Nucleus accumbens (tissue), 56 donors: ENCODE measurements around the gene ADI1.
A peak's percentile ranks its signal among the peaks of the same experiment; 100 is the strongest.
"Not testable (repeated sequence)": the region's sequence is repeated elsewhere in the genome, so short reads cannot be mapped to it uniquely, and the experiment has no call there.

Experiments used
- DNase-seq, 56 donors: peaks; one replicate each; lab custom pipeline; 2025; lab: John Stamatoyannopoulos, UW

Gene ADI1

DNA sequence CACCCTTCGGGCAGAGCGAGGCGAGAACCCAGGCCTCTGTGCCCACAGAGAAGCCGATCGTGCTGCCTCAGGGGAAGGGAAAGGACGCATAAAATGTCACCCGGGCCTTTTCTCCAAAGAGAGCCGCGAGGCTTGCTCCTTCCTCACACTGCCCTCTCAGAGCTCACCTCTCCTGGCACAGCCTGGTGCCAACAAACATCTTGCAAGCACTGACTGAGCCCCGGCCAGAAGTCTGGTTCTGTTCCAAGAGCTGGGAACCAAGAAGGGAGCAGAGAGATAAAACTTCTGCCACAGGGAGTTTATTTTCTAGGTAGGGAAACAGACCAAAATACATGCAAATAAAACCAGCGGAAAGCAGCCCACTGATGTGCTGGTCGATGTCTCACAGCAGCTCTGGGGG is 13.6 kb upstream of the ADI1 start:
- DNase-seq: no peak

DNA sequence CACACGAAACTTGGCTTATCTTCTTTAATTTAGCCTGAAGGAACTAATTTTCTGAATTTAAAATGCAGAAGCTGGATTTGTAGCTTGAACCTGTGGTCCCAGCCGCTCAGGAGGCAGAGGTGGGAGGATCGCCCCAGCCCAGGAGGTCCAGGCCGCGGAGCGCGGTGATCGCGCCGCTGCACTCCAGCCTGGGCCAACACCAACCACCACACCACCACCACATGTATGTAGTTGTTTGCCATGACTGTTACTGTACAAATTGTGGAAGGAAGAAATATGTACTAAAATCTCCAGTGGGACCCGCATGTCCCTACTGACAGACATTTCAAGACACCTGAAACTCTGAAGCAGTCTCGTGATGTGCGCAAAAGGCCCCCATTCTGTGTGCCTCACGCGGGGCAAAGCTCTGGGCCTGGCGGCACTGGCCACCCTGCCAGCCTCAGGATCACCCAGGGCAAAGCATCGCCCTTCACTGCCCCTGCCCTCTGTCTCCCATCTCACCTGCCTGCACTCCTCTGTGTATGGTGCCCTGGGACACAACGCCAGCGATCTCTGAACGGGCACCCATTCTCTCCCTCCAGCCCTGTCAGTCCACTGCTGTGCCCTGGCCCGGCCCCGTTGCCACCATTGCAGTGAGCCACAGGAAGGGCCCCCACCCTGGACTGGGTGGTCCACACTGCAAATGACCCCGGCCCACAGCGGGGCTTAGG is 10.1 kb upstream of the ADI1 start:
- no peak for DNase-seq

DNA sequence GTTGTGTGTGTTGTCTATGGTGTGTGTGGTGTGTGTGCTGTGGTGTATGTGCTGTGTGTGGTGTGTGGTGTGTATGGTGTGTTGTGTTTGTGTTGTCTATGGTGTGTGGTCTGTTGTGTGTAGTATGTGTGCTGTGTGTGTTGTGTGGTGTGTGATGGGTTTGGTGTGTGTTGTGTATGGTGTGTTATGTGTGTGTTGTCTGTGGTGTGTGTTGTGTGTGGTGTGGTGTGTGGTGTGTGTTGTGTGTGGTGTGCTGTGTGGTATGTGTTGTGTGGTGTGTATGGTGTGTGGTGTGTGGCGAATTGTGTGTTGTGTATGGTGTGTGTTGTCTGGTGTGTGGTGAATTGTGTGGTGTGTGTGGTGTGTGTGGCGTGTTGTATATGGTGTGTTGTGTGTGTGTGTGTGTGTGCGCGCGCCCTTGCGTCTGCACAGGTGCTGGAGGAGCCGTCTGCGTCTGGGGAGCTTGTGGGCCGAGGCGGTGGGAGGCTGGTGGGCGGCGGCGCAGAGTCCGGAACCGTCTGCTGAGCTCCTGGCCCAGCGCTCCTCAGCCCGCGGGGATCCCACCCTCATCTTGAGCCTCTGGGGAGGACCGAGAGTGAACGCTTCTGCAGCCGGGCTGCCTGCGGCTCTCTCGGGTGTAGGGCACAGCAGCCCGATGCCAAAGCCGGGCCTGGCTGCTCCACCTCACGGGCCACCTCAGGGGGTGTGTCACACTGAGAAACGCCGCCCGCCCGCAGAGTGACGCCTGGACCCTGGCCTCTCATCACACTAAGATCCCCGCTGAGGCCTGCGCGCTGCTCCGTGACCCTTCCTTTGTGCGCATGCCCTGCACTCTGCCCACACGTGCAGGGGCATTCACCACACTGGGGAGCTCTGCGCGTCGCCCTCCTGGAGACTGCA is 8.8 kb upstream of the ADI1 start:
- DNase-seq: no peak

DNA sequence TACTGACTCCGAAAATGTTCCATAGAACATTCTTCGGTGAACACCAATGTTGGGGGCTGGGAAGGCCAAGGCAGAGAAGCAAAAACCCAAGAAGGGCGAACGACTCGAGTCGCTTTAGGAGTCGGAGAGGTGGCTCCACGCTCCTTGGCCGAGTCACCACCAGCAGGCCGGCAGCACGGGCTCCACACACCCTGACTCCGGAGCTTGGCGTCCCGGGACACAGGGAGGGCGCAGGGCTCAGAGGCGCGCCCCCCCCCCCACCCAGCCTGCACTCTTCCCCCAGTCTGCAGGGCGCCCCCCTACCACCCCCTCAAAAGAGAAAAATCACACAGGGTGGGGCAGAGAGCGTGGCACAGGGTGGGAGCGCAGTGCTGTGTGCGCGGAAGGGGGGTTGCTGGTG is 7.5 kb upstream of the ADI1 start:
- no peak for DNase-seq

DNA sequence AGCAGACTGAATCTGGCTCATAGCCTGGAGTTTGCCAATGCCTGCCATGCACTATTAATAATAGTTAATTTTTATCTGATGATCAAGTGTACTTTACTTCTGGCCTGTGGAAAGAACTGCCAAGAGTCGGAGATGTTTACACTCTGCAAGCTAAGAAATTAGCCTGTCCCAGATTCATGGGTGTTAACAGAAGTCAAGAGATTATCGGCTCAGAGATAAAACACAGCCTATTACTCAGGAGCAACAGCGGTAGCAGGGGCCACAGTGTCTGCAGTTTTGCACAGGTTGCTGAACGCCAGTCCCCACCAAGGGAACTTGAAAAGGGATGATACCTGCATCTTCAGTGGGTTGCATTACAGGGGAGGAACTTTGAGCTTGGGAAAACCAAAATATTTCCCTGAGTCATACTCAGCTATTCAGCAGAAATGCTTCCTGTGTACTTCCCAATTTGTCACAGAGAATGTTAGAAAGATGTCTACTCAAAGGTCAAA is 4.3 kb upstream of the ADI1 start:
- DNase-seq: no peak

DNA sequence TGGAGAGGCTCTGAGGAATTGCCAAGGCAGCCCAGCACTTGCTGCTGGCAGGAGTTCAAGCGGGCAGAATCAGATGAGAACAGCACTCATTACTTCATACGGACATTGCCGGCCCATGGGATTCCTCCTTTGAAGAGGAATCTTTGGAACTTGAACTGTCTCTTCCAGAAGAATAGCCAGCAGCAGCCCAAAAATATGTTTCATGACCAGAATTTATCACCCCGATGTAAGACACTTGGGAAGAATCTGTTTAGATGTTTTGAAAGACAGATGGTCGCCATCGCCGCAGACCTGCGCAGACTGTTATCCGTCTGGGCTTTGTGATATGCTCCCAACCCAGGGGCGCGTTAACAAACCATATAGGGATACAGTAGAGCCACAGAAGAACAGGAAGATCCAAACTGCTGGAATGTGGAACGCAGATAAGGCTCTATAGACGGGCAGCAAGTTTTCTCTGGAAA is 3.7 kb upstream of the ADI1 start:
- DNase-seq: peak in 1 of 56 donors; percentile 12

DNA sequence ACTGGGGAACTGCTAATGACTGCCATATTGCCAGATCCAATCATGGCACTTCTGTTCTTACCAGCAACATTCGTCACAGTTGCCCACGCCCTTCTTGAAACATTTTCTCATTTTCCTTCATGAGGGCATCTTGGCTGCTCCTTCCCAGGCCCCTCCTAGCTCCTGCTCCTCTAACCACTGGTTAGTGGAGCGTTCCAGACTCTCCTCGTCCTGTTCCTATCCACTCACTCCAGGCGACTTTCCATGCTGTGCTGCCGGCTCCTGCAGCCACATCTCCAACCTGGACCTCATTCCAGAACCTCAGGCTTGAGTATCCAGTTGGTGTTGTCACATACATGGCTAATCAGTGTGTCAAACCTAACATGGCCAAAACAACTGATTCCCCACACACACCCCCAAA is 1.3 kb upstream of the ADI1 start:
- DNase-seq: no peak

DNA sequence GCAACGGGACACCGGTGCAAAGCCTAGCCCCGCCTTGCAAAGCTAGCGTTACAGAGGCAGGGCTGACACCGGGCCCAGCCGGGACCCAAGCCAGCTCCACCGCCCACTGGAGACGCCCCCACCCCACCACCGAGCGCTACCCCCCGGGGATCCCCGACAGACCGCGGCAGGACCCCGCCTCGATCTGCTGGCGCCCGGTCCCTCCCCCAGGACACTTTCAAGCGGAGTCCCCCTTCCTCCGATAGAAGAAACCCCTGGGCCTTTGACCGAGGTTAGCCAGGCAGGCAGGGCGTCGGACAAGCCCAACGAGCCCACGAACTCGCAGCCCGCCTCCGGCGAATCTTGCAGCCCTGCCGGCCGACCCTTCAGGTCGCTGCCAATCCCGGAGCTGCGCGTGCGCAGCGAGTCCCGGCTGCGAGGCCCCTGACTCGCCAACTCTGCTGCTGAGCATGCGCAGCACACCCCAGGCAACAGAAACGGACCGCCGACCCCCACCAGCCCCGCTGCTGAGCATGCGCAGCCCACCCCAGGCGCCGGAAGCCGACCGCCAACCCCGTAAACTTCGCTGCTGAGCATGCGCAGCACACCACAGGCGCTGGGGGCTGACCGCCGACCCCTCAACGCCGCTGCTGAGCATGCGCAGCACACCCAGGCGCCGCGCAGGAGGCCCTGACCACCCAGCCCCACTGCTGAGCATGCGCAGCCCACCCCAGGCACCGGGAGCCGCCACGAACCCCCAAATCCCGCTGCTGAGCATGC is 656 bp downstream of the ADI1 start:
- DNase-seq: peak; percentile 22 to 99 (median 95)

DNA sequence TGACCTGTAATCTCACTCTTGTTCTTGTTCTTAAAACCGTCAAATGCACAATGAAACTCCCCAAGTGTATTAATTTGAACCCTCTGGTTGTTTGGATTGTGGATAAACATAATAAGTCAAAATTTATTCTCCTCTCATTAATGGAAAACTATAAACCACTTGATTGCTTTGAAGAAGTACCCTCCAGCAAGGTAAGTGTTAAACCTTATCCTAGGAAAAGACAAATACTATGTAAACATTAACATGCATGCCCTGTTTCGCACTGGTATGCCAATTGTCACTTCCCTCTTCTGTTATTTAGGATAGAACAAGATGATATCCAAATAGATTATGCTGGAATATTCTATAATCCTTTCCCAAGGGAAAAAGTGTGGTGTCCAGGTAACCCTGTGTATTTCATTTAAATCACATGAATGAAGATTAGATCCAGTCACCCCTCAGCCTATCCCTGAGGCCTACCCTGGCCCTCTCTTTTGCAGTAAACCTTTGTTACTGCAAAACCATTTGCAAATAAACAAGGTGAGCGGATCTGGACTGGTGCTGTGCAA is 1.3 kb downstream of the ADI1 start:
- no peak for DNase-seq

DNA sequence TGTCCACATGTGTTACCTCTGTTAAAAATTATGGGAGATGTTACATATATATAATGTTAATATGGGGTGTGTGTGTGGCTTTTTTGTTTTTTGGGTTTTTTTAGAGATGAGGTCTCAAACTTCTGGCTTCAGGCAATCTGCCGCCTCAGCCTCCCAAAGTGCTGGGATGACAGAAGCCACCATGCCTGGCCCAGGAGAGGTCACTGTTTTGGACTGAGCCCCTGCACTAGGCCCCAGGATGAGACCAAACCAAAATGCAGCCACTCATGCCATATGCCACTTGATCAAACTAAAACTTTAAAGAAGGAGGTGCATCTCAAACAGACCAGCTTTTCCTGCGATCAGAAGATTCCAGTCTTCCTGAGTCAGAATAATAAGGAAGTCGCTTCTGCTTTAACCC is 2.5 kb downstream of the ADI1 start:
- no peak for DNase-seq

DNA sequence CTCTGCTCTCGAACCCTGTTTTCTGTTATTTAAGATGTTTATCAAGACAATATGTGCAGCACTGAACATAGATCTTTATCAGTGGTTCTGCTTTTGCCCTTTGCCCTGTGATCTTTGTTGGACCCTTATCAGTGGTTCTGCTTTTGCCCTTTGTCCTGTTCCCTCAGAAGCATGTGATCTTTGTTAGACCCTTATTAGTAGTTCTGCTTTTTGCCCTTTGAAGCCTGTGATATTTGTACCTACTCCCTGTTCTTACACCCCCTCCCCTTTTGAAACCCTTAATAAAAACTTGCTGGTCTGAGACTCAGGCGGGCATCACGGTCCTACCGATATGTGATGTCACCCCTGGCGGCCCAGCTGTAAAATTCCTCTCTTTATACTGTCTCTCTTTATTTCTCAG is 3.9 kb downstream of the ADI1 start:
- not testable (repeated sequence) for DNase-seq

DNA sequence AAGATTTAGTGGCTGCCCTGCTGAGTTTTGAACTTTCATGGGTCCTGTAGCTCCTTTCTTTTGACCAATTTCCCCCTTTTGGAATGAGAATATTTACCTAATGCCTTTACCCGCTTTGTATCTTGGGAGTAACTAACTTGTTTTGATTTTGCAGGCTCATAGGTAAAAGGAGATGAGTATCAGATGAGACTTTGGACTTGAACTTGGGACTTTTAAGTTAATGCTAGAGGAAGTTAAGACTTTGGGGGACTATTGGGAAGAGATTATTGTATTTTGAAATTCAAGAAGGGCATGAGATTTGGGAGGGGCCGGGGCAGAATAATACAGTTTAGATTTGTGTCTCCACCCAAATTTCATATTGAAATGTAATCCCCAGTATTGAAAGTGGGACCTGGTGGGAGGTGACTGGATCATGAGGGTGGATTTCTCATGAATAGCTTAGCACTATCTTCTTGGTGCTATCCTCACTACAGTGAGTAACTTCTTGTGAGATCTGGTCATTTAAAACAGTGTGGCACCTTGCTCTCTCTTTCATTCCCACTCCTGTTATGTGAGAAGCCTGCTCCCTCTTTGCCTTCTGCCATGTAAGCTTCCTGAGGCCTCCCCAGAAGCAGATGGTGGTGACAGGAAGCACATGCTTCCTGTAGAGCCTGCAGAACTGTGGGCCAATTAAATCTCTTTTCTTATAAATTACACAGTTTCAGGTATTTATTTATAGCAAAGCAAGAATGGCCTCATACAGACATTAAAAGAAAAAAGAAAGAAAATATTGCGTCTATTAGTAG is 6.1 kb downstream of the ADI1 start:
- no peak for DNase-seq

DNA sequence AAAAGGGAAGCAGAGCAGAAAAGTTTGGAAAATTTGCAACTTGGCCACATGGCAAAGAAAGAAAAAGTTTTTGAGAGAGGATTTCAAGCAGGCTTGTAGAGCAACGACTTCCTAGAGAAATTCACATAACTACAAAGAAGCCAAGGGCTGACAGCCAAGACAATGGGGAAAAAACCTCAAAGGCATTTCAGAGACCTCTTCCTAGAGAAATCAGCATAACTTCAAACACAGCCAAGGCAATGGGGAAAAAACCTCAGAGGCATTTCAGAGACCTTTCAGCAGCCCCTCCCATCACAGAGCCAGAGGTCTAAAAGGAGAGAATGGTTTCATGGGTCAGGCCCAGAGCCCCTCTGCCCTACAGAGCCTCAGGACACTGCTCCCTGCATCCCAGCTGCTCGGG is 7.2 kb downstream of the ADI1 start:
- DNase-seq: no peak

DNA sequence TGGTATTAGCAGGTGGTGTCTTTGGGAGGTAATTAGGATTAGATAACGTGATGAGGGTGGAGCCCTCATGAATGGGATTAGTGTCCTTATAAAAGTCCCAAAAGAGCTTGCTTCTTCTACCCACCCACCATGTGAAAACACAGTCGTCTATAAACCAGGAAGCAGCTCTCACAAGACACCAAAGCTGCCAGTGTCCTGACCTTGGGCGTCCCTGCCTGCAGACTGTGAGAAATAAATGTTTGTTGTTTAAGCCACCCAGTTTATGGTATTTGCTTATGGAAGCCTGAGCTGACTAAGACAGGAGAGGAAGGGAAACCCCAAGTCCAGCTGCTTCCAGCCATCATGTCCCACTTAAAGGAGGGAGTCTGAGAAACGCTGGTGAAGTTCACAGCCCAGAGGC is 13.6 kb downstream of the ADI1 start:
- DNase-seq: no peak

DNA sequence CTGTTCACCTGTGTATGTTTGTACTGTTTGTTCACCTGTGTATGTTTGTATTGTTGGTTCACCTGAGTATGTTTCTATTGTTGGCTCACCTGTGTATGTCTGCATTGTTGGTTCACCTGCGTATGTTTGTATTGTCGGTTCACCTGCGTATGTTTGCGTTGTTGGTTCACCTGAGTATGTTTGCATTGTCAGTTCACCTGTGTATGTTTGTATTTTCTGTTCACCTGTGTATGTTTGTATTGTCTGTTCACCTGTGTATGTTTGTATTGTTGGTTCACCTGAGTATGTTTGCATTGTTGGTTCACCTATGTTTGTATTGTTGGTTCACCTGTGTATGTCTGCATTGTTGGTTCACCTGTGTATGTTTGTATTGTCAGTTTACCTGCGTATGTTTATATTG is 14.6 kb downstream of the ADI1 start:
- DNase-seq: no peak

DNA sequence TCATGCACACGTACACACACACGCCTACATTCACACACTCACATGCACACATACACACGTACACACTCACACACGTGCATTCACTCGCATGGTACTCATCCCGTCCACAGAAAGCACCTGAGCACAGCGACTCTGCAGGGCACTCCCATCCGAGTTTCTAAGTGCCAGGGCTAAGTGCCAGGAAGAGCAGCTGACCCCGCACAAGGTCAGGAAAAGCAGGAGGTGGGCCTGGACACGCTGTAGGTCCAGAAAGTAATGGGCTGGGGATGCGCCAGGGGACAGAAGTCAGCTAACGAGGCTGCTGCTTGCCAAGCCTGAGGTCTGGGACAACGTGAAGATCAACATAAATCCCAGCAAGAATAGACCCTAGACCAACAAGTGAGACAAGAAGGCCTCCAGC is 15.8 kb downstream of the ADI1 start:
- no peak for DNase-seq

DNA sequence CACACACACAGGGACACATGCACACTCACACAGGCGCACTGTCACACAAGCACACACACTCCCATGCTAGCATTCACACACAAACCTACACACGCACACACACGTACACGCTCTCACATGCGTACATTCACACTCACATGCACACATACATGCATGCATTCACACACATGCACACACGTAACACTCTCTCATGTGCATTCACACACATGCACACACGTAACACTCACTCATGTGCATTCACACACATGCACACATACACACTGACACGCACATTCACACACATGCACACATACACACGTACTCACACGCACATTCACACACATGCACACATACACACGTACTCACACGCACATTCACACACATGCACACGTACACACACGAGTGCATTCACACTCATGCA is 16.3 kb downstream of the ADI1 start:
- no peak for DNase-seq

DNA sequence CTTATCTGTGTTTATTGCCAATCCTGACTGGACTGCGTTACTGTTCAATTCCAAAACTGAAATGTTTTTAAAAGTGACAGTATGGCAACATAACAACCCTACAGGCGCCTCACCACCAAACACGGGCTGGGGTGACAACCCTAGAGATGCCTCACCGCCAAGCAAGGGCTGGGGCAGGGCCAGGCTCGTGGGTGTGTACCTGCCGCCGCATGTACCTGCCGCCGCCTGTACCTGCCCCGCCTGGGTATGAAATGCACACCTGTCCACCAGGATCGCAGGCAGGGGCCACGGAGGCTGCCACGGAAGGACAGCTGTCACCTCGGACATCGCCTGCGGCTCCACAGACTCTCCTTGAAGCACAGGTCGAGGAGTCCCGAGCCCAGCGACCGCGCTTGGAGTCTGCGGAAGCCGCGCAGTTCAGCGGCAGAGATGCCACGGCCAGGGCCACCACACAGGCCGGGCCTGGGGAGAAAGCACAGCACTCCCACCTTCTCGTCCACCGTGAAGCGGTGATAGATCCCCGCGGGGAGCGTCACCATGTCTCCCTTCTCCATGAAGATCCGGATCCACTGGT is 18.9 kb downstream of the ADI1 start:
- DNase-seq: no peak

DNA sequence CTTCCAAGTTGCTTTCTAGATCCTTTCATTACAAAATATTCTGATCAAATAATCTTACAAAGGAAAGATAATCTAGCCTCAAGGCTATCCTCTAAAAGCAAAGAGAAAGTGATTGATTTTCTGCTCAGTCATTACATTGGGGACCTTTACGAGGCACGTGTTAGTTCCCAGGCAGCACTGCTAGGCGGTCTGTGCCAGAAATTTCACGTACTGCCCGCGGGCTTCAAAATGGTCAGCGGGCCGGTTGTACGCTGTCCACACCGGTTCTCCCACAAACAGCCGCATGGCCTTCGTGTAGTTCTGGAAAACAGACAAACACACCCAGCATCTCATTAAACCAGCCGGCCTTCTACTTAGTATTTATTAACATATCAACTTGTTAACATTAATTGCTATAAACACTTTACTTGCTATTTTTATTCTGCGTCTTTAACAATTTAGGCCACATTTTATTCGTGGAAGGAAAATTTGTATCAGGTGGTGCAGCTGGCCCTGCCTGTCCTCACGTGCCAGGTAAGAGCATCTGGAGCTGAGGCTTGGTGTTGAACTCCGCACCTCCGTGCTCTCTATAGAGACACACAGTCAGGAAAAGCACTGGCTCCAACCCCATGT is 20.4 kb downstream of the ADI1 start:
- DNase-seq: no peak
